Measurements from ENCODE around the gene SYNC.

- no peak for TF ChIP-seq CTCF (IDR thresholded peaks at IDR 0.05; ENCODE audit: low read length)
- no peak for TF ChIP-seq EZH2 (IDR thresholded peaks at IDR 0.05; ENCODE audit: borderline replicate concordance, low read length)
These were observed 25.6 kb downstream of the SYNC start for GRCh38 chr1:32676945-32677344.
